Measurements from ENCODE around the gene MACROD2. TPM values are rescaled to one million over a fixed set of nuclear protein-coding genes. Genes with fewer than 3 reads are reported as not detected.

Gene MACROD2
- total RNA-seq, 1 donor, result 1.3 TPM

DNA sequence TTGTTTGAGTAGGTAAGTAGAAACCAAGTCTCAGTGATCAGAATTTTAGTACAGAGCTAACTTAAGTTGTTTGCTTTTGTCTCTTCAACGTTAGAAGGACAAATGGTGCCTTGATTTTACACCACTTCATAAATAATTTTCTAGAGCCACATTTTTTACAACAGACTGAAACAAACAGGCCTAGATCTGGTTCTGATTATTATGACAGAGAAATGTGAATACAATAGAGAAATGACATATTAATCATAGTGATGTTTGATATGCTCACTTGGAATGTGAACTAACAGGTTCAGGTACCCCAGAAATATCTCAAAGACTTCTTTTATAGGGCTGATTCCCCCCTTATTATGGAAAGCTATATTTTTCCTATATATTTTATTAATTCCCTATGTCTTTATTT, 1817.4 kb downstream of the MACROD2 start:
- TF ChIP-seq CTCF (IDR thresholded peaks at IDR 0.05; ENCODE audit: insufficient read depth, low read length), result no peak
- H3K4me3 ChIP-seq (ENCODE audit: low read depth, low read length), result no peak overlapping the region
- DNase-seq (ENCODE audit: low read depth), result no peak

GRCh38 chr20:15814360-15814759, 1819.0 kb downstream of the MACROD2 start:
- no peak for TF ChIP-seq CTCF (IDR thresholded peaks at IDR 0.05; ENCODE audit: insufficient read depth, low read length)
- no peak overlapping the region for H3K4me3 ChIP-seq (ENCODE audit: low read depth, low read length)
- no peak for DNase-seq (ENCODE audit: low read depth)

- TF ChIP-seq CTCF (IDR thresholded peaks at IDR 0.05; ENCODE audit: insufficient read depth, low read length), result no peak
- DNase-seq (ENCODE audit: low read depth), result no peak
- H3K4me3 ChIP-seq (ENCODE audit: low read depth, low read length), result no peak overlapping the region
Observed at GRCh38 chr20:15814911-15815310, 1819.6 kb downstream of the MACROD2 start.

- TF ChIP-seq CTCF (IDR thresholded peaks at IDR 0.05; ENCODE audit: insufficient read depth, low read length), result no peak
- H3K4me3 ChIP-seq (ENCODE audit: low read depth, low read length), result no peak overlapping the region
- no peak for DNase-seq (ENCODE audit: low read depth)
Observed at GRCh38 chr20:15817351-15817750, 1822.0 kb downstream of the MACROD2 start.

GRCh38 chr20:15818651-15819071, 1823.3 kb downstream of the MACROD2 start:
- TF ChIP-seq CTCF (IDR thresholded peaks at IDR 0.05; ENCODE audit: insufficient read depth, low read length), result no peak
- no peak for DNase-seq (ENCODE audit: low read depth)
- no peak overlapping the region for H3K4me3 ChIP-seq (ENCODE audit: low read depth, low read length)

GRCh38 chr20:15823718-15824117, 1828.4 kb downstream of the MACROD2 start:
- no peak for TF ChIP-seq CTCF (IDR thresholded peaks at IDR 0.05; ENCODE audit: insufficient read depth, low read length)
- no peak for DNase-seq (ENCODE audit: low read depth)
- no peak overlapping the region for H3K4me3 ChIP-seq (ENCODE audit: low read depth, low read length)

DNA sequence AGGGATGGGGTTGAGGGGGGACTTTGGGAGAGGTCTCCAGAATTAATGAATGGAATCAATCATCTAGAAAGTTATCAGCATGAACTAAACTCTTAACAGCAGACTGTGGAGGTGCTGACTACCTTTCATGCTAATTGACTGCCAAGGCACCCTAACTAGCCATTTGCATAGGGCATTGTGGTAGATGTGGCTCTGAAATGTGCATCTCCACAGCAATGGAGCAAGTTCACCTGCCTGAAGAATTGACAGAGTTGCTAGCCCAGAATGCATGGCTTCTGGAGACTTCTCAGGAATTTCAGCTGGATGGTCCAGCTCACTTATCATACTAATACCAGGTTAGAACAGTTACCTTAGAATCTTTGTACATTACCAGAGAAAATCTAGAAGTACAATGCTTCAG, 1832.3 kb downstream of the MACROD2 start:
- H3K4me3 ChIP-seq (ENCODE audit: low read depth, low read length), result no peak overlapping the region
- no peak for DNase-seq (ENCODE audit: low read depth)
- TF ChIP-seq CTCF (IDR thresholded peaks at IDR 0.05; ENCODE audit: insufficient read depth, low read length), result no peak
